VCaP (cell line): ENCODE measurements around the gene RGN.

ENCODE experiments used
- H3K27ac ChIP-seq: fragments of 450-650 bp; 2 replicates; pipeline ENCODE4 v1.5.1; 2017
- TF ChIP-seq, protein P1 (sequence below): fragments of 450-650 bp; conservative IDR thresholded peaks from 2 replicates; pipeline ENCODE4 v1.5.1; 2017; ENCODE audit warnings: mild to moderate bottlenecking, moderate library complexity

The RGN gene

GRCh38 chrX:47068214-47068613, 10.0 kb upstream of the RGN start:
- TF ChIP-seq, protein P1, sequence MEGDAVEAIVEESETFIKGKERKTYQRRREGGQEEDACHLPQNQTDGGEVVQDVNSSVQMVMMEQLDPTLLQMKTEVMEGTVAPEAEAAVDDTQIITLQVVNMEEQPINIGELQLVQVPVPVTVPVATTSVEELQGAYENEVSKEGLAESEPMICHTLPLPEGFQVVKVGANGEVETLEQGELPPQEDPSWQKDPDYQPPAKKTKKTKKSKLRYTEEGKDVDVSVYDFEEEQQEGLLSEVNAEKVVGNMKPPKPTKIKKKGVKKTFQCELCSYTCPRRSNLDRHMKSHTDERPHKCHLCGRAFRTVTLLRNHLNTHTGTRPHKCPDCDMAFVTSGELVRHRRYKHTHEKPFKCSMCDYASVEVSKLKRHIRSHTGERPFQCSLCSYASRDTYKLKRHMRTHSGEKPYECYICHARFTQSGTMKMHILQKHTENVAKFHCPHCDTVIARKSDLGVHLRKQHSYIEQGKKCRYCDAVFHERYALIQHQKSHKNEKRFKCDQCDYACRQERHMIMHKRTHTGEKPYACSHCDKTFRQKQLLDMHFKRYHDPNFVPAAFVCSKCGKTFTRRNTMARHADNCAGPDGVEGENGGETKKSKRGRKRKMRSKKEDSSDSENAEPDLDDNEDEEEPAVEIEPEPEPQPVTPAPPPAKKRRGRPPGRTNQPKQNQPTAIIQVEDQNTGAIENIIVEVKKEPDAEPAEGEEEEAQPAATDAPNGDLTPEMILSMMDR: no peak
- no peak overlapping the region for H3K27ac ChIP-seq

DNA sequence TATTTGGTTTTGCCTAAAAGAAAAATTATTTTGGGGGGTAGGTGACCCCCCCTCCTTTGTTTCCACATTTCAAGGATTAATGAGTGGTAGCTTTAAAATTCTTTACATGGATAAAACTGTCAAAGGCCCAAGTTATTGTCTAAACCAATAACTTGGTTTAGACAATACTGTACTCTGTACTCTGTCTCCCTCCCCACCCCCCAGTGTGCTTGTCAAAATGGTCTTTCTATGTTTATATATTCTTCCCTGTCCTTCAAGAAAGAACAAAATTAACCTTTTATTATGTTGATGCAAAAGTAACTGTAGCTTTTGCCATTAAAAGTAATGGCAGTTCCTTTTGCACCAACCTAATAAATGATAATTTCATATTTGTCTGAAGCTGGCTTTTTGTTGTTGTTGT, 9.5 kb upstream of the RGN start:
- H3K27ac ChIP-seq: no peak overlapping the region
- TF ChIP-seq, protein P1: no peak

DNA sequence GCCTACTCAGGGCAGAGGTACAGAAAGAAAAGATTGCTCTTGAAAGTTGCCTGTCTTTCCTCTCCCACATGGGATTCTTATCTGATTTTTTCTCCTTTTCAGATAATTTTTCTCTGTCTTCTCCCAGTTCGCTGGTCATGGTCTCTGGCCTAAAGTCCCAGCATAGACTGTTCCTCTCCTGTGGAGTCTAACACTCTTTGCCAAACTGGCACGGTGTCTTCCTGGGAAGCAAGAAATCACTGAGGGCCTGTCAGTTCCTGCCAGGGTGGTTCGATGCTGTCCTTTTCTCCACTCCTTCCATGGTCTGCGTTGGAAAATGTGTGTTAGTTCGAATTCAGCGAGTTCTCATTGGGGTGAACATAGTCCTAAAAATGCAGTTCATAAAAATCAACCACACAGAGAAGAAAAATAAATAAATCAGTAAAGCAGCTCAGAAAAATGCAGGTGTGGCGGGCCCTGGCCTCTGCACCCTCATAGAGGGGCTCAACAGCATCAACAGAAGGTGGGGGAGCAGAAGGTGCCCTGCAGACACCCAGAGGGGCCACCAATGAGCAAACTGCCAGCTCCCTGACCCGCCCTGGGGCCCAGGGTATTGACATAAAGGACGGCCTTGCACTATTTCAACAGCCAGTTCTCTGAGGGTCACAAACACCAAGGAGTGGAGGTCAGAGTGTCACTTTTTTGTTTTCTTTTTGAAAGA, 2.1 kb downstream of the RGN start:
- no peak overlapping the region for H3K27ac ChIP-seq
- TF ChIP-seq, protein P1: no peak

GRCh38 chrX:47080915-47081236, 2.6 kb downstream of the RGN start:
- TF ChIP-seq, protein P1: no peak
- no peak overlapping the region for H3K27ac ChIP-seq

DNA sequence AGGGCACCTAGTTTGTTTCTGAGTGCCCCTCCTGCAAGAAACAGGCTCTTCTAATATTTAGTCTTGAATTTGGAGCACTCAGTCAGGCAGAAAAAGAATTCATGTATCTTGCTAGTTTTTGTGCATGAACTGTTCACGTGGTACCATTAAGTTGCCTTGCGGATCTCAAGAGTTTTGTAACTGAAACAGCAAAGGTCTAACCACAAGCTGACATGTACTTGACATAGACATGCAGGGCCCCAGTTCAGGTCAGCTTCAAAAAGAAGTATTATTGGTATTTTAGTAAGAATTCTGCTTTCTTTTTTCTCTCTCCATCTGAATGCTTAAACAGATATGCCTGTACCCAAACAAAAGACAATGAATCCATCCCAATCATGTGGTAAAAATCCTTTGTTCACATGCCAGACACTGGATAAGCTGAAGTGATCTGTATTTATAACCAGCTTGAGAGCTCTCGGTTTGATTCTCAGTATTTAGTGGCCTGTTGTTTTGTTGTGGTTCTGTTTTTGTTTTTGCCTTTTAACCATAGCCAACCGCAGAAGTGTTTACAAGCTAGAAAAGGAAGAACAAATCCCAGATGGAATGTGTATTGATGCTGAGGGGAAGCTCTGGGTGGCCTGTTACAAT, 13.0 kb downstream of the RGN start:
- H3K27ac ChIP-seq: peak overlapping the region; percentile 44; the same call in 1 of the 2 replicates
- TF ChIP-seq, protein P1: no peak

- TF ChIP-seq, protein P1: peak; percentile 70
- peak overlapping the region; percentile 44; the same call in 1 of the 2 replicates for H3K27ac ChIP-seq
Measured at GRCh38 chrX:47093248-47093647, 15.0 kb downstream of the RGN start.

DNA sequence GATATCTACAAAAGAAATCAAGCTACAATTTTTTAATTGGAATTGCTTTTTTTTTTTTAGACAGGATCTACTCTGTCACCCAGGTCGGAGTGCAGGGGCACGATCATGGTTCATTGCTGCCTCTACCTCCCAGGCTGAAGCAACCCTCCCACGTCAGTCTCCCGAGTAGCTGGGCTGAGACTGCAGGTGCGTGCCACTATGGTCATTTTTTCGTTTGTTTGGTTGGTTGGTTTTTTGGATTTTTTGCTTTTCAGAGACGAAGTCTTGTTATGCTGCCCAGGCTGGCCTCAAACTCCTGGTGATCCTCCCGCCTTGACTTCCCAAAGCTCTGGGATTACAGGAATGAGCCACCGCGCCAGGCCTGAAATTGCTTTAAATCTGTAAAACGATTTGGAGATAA, 15.6 kb downstream of the RGN start:
- H3K27ac ChIP-seq: no peak overlapping the region
- TF ChIP-seq, protein P1: no peak
